Smooth muscle cell (in vitro differentiated cells): Measurements from ENCODE around the gene RHOC. TPM values are rescaled to one million over a fixed set of nuclear protein-coding genes. Genes with fewer than 3 reads are reported as not detected.

Experiments used
- DNase-seq: peaks from one replicate; lab custom pipeline; 2025; ENCODE audit not compliant: unreplicated experiment; lab: John Stamatoyannopoulos, UW
- H2AFZ ChIP-seq: fragments of 200-600 bp; sonication (generic); 2 replicates; pipeline ENCODE4 v1.6.0; 2016; ENCODE audit warnings: antibody characterized with exemption, low read depth, mild to moderate bottlenecking
- H3F3A ChIP-seq: fragments of 200-600 bp; sonication (generic); 2 replicates; pipeline ENCODE4 v1.6.0; 2017; ENCODE audit warnings: antibody characterized with exemption, low read depth
- H3K27ac ChIP-seq: fragments of 200-600 bp; sonication (generic); 2 replicates; pipeline ENCODE4 v1.5.1; 2016; ENCODE audit warnings: low read depth, mild to moderate bottlenecking
- H3K27me3 ChIP-seq: fragments of 200-600 bp; sonication (generic); 2 replicates; pipeline ENCODE4 v1.6.1; 2016; ENCODE audit warnings: low read depth, mild to moderate bottlenecking
- H3K36me3 ChIP-seq: fragments of 200-600 bp; sonication (generic); 2 replicates; pipeline ENCODE4 v1.5.1; 2016; ENCODE audit warnings: low read depth
- H3K4me1 ChIP-seq: fragments of 200-600 bp; sonication (generic); 2 replicates; pipeline ENCODE4 v1.5.1; 2016; ENCODE audit warnings: low read depth
- H3K4me2 ChIP-seq: fragments of 200-600 bp; sonication (generic); 2 replicates; pipeline ENCODE4 v1.6.0; 2016; ENCODE audit warnings: mild to moderate bottlenecking
- H3K4me3 ChIP-seq: fragments of 200-600 bp; sonication (generic); 2 replicates; pipeline ENCODE4 v1.5.1; 2016; ENCODE audit warnings: mild to moderate bottlenecking
- H3K79me2 ChIP-seq: fragments of 200-600 bp; sonication (generic); 2 replicates; pipeline ENCODE4 v1.6.0; 2016; ENCODE audit warnings: low read depth, mild to moderate bottlenecking
- H3K9ac ChIP-seq: fragments of 200-600 bp; sonication (generic); 2 replicates; pipeline ENCODE4 v1.6.0; 2016; ENCODE audit warnings: low read depth
- H3K9me3 ChIP-seq: fragments of 200-600 bp; sonication (generic); replicated peaks from 2 replicates; pipeline ENCODE4 v1.5.1; 2016; ENCODE audit warnings: low read depth
- H4K20me1 ChIP-seq: fragments of 200-600 bp; sonication (generic); 2 replicates; pipeline ENCODE4 v1.6.0; 2016; ENCODE audit warnings: low read depth
- WGBS: methylation state at CpG from one replicate; pipeline ENCODE4 v1.1.7; 2016; ENCODE audit warnings: low lambda C conversion rate; 5-methylcytosine and 5-hydroxymethylcytosine counted together
- polyA plus RNA-seq: library from polyadenylated mRNA; unstranded; fragments of >200 nt; fragmentation: Nextera tagmentation; extraction: Ambion mirVana; gene quantifications from 2 replicates; pipeline ENCODE4 v1.2.1, GENCODE V29; 2016
- total RNA-seq: library from RNA; depleted of rRNA; stranded (reverse); fragments of >200 nt; gene quantifications from 2 replicates; pipeline ENCODE4 v1.2.3, GENCODE V29; 2014
- TF ChIP-seq, protein P1 (sequence below): fragments of 200-600 bp; sonication (generic); IDR thresholded peaks from 2 replicates; pipeline ENCODE4 v1.5.1; 2017; ENCODE audit warnings: borderline replicate concordance, mild to moderate bottlenecking, antibody characterized with exemption; ENCODE audit not compliant: insufficient read depth, poor library complexity, severe bottlenecking

RHOC gene
- total and polyA plus RNA-seq, 2 experiments from 2014 or later: 303 to 518 TPM

DNA sequence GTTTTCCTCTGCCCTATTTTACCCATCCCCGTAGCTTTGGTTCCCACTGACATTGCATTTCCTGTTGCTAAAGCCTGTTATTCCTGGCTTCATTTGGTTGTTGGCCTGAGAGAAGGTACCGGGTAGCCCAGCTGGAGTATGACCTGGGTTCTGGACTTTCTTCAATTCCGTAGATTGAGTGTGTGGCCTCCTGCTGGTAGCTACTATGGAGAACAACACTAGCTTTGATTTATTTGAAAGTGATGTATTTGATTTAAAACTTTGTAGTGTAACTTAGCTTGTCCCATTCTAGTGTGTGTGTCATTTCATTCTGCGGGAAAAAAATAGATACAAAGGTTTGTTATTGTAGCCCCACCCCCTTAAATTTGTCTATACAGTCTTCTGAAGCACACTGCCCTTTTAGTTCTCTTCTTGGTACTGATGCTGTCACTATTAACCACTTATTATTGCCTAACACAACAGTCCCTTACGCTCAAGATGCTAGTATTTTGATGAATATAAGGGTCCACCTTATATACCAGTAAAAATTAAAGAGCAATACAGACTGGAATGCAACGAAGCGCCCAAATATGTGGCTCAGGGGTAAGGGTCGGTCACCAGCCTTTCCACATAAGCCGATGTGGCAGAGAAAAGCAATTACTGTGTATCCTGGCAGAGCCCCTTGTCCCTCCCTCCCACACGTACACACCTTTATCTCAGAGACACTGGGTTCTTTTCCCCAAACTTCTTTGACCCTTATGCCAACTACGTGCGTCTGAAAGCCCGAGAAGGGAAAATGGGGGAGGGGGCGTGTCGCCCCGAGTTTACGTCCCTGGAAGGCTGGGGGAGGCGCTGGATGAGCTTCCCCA lies 33.1 kb downstream of the RHOC start:
- TF ChIP-seq, protein P1, sequence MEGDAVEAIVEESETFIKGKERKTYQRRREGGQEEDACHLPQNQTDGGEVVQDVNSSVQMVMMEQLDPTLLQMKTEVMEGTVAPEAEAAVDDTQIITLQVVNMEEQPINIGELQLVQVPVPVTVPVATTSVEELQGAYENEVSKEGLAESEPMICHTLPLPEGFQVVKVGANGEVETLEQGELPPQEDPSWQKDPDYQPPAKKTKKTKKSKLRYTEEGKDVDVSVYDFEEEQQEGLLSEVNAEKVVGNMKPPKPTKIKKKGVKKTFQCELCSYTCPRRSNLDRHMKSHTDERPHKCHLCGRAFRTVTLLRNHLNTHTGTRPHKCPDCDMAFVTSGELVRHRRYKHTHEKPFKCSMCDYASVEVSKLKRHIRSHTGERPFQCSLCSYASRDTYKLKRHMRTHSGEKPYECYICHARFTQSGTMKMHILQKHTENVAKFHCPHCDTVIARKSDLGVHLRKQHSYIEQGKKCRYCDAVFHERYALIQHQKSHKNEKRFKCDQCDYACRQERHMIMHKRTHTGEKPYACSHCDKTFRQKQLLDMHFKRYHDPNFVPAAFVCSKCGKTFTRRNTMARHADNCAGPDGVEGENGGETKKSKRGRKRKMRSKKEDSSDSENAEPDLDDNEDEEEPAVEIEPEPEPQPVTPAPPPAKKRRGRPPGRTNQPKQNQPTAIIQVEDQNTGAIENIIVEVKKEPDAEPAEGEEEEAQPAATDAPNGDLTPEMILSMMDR: peak; percentile 46
- H3K4me2 ChIP-seq: peak overlapping the region; percentile 96
- peak overlapping the region; percentile 83 for H3K9ac ChIP-seq
- H3F3A ChIP-seq: peaks cover 25% of the 10 kb centered on the region
- H3K36me3 ChIP-seq: peaks cover 16% of the 10 kb centered on the region
- H3K27me3 ChIP-seq: no peaks in the 10 kb centered on the region
- peaks cover 31% of the 10 kb centered on the region for H3K79me2 ChIP-seq
- no peak for DNase-seq
- WGBS: 14% methylated on average over 17 of the region's 18 CpGs
- H3K27ac ChIP-seq: peak overlapping the region; percentile 70
- no peaks in the 10 kb centered on the region for H3K9me3 ChIP-seq
- no peak overlapping the region for H2AFZ ChIP-seq
- peaks cover 6% of the 10 kb centered on the region for H4K20me1 ChIP-seq
- H3K4me3 ChIP-seq: peak overlapping the region; percentile 95
- peaks cover 3% of the 10 kb centered on the region for H3K4me1 ChIP-seq

DNA sequence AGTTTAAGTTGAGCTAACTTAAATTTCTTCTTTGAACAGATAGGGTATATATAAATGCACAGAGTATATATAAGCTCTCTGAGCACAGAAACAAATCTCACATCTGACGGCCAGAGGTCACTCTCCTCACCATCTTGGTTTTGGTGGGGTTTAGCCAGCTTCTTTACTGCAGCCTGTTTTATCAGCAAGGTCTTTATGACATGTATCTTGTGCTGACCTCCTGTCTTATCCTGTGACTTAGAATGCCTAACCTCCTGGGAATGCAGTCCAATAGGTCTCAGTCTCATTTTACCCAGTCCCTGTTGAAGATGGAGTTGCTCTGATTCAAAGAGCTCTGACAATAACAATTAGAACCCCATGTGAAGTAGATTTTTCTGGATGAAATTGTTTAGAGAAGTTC lies 34.1 kb downstream of the RHOC start:
- H3K36me3 ChIP-seq: peaks cover 24% of the 10 kb centered on the region

DNA sequence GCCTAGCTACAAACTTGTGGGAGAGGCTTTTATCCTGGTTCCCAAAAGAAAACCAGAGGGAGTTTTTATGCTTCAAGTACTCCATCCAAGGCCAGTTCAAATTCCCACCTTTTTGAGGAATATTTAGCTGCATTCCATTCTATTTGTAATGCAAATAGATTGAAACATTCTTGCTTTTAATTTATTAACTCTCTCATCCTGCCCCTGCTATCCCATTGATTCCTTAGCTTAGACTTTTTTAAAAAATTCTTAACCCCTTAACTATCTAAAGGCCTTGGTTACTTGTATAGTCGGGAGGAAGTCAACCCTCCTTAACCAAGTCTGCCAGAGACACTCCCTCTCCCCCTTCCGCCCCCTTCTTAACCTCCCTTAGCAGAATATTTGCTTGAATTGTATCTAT lies 34.9 kb downstream of the RHOC start:
- peaks cover 3% of the 10 kb centered on the region for H3K4me1 ChIP-seq
- no peak overlapping the region for H3K27ac ChIP-seq
- H3K27me3 ChIP-seq: no peaks in the 10 kb centered on the region
- DNase-seq: no peak
- H4K20me1 ChIP-seq: no peaks in the 10 kb centered on the region
- peaks cover 19% of the 10 kb centered on the region for H3K79me2 ChIP-seq
- no peak overlapping the region for H2AFZ ChIP-seq
- no peak overlapping the region for H3K4me2 ChIP-seq
- H3K9me3 ChIP-seq: no peaks in the 10 kb centered on the region
- peaks cover 37% of the 10 kb centered on the region for H3F3A ChIP-seq
- H3K9ac ChIP-seq: no peak overlapping the region
- H3K36me3 ChIP-seq: peaks cover 27% of the 10 kb centered on the region
- WGBS: 73% methylated on average over 2 of the region's 2 CpGs
- no peak overlapping the region for H3K4me3 ChIP-seq
- TF ChIP-seq, protein P1: no peak

More for the DNA sequence above, 34.1 kb downstream of the RHOC start:
- DNase-seq: no peak
- Histone ChIP-seq H3K27ac (no peak overlapping the region), H3K4me1 (peaks cover 3% of the 10 kb centered on the region), H3K27me3 (no peaks in the 10 kb centered on the region), H3K79me2 (peaks cover 27% of the 10 kb centered on the region), H3K4me2 (no peak overlapping the region), H3K9me3 (no peaks in the 10 kb centered on the region), H4K20me1 (peaks cover 4% of the 10 kb centered on the region), H3K9ac (no peak overlapping the region), H3K4me3 (no peak overlapping the region), H2AFZ (no peak overlapping the region), H3F3A (peaks cover 33% of the 10 kb centered on the region)
- TF ChIP-seq, protein P1: no peak
- WGBS: 66% methylated on average over 1 of the region's 1 CpG
